Measurements from ENCODE around the gene SSBP3. TPM values are rescaled to one million over a fixed set of nuclear protein-coding genes. Genes with fewer than 3 reads are reported as not detected.

SSBP3 gene
- total RNA-seq, 1 donor from 2014 or later = 70.7 TPM

GRCh38 chr1:54284781-54285529, 121.2 kb downstream of the SSBP3 start:
- no peak for DNase-seq (ENCODE audit: extremely low spot score in 2 of 2)

GRCh38 chr1:54283635-54284385, 122.4 kb downstream of the SSBP3 start:
- Histone ChIP-seq H3K9me3 (no peaks in the 10 kb centered on the region), H3K36me3 (no peaks in the 10 kb centered on the region), H3K27ac (no peak overlapping the region), H3K27me3 (no peaks in the 10 kb centered on the region), H3K4me3 (no peak overlapping the region), H3K4me1 (peaks cover 78% of the 10 kb centered on the region)
- no peak for TF ChIP-seq POLR2A (IDR thresholded peaks at IDR 0.05)
- TF ChIP-seq POLR2AphosphoS5 (IDR thresholded peaks at IDR 0.05; ENCODE audit: insufficient read depth in 1 of 2, low read depth in 1 of 2) = no peak
- TF ChIP-seq CTCF (IDR thresholded peaks at IDR 0.05) = no peak
- DNase-seq (ENCODE audit: extremely low spot score in 2 of 2) = no peak
- intact Hi-C loops (cut with DNase I) = no loop called here

More at GRCh38 chr1:54284781-54285529, 121.2 kb downstream of the SSBP3 start:
- no peak overlapping the region for H3K27ac ChIP-seq
- H3K4me1 ChIP-seq = peaks cover 78% of the 10 kb centered on the region
- no peak overlapping the region for H3K4me3 ChIP-seq
- no peaks in the 10 kb centered on the region for H3K27me3 ChIP-seq
- no peaks in the 10 kb centered on the region for H3K9me3 ChIP-seq
- intact Hi-C loops (cut with DNase I) = no loop called here
- H3K36me3 ChIP-seq = no peaks in the 10 kb centered on the region
- TF ChIP-seq POLR2AphosphoS5 (IDR thresholded peaks at IDR 0.05; ENCODE audit: insufficient read depth in 1 of 2, low read depth in 1 of 2) (no peak), POLR2A (IDR thresholded peaks at IDR 0.05) (no peak), CTCF (IDR thresholded peaks at IDR 0.05) (no peak)

- intact Hi-C loops (cut with DNase I) = no loop called here
Measured at GRCh38 chr1:54282101-54282847, 123.9 kb downstream of the SSBP3 start.

GRCh38 chr1:54280651-54281050, 125.5 kb downstream of the SSBP3 start:
- Histone ChIP-seq H3K9me3 (no peaks in the 10 kb centered on the region), H3K4me3 (no peak overlapping the region), H3K27me3 (no peaks in the 10 kb centered on the region), H3K36me3 (no peaks in the 10 kb centered on the region), H3K27ac (peak overlapping the region; percentile 97), H3K4me1 (peaks cover 78% of the 10 kb centered on the region)
- intact Hi-C loops (cut with DNase I) = no loop called here
- no peak for DNase-seq (ENCODE audit: extremely low spot score in 2 of 2)
- TF ChIP-seq CTCF (IDR thresholded peaks at IDR 0.05) (no peak), POLR2AphosphoS5 (IDR thresholded peaks at IDR 0.05; ENCODE audit: insufficient read depth in 1 of 2, low read depth in 1 of 2) (no peak), POLR2A (IDR thresholded peaks at IDR 0.05) (no peak)

More at GRCh38 chr1:54282101-54282847, 123.9 kb downstream of the SSBP3 start:
- Histone ChIP-seq H3K4me3 (no peak overlapping the region), H3K9me3 (no peaks in the 10 kb centered on the region), H3K4me1 (peaks cover 76% of the 10 kb centered on the region), H3K27me3 (no peaks in the 10 kb centered on the region), H3K36me3 (no peaks in the 10 kb centered on the region), H3K27ac (peak overlapping the region; percentile 27)
- DNase-seq (ENCODE audit: extremely low spot score in 2 of 2) = no peak
- no peak for TF ChIP-seq POLR2A (IDR thresholded peaks at IDR 0.05)
- peak in 1 of 2 donors; percentile 4 for TF ChIP-seq POLR2AphosphoS5 (IDR thresholded peaks at IDR 0.05; ENCODE audit: insufficient read depth in 1 of 2, low read depth in 1 of 2)

GRCh38 chr1:54279457-54279856, 126.7 kb downstream of the SSBP3 start:
- Histone ChIP-seq H3K27ac (peak overlapping the region; percentile 97), H3K4me1 (peaks cover 90% of the 10 kb centered on the region), H3K36me3 (no peaks in the 10 kb centered on the region), H3K9me3 (no peaks in the 10 kb centered on the region), H3K4me3 (no peak overlapping the region), H3K27me3 (no peaks in the 10 kb centered on the region)
- intact Hi-C loops (cut with DNase I) = no loop called here
- no peak for TF ChIP-seq POLR2AphosphoS5 (IDR thresholded peaks at IDR 0.05; ENCODE audit: insufficient read depth in 1 of 2, low read depth in 1 of 2)
- no peak for TF ChIP-seq POLR2A (IDR thresholded peaks at IDR 0.05)
- TF ChIP-seq CTCF (IDR thresholded peaks at IDR 0.05) = no peak
- DNase-seq (ENCODE audit: extremely low spot score in 2 of 2) = no peak
